Measurements from ENCODE around the gene PTPN2. TPM values are rescaled to one million over a fixed set of nuclear protein-coding genes. Genes with fewer than 3 reads are reported as not detected.
"Not testable (repeated sequence)": the region's sequence is repeated elsewhere in the genome, so short reads cannot be mapped to it uniquely, and the experiment has no call there.

Gene PTPN2
- total RNA-seq, 1 experiment from 2014 or later = 46.9 TPM

DNA sequence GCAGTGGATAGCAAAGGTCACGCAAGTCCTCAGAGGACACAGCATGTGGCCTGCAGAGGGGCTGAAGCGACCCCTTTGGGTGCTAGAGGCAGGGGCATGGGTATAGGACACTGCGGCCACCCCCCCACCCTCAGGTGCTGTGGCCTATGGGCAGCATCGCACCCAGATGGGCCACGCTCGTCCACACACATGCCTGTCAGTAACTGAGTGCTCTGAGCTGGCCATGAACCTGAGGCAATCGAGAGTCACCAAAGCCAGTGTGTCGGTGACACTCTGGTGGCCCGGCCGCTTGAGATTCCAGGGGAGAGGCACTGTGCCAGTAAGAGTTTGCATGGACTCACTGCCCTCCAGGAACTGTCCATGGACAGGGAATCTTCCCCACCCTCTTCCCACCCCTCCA, 22.7 kb upstream of the PTPN2 start:
- Histone ChIP-seq H3K27me3 (ENCODE audit: control insufficient read depth, insufficient read depth, low read length) (no peaks in the 10 kb centered on the region), H3K36me3 (replicated peaks; ENCODE audit: control insufficient read depth, insufficient read depth, low read length) (no peaks in the 10 kb centered on the region), H3K4me3 (ENCODE audit: insufficient read depth, low read depth, low read length) (no peak overlapping the region)
- no peak for DNase-seq

DNA sequence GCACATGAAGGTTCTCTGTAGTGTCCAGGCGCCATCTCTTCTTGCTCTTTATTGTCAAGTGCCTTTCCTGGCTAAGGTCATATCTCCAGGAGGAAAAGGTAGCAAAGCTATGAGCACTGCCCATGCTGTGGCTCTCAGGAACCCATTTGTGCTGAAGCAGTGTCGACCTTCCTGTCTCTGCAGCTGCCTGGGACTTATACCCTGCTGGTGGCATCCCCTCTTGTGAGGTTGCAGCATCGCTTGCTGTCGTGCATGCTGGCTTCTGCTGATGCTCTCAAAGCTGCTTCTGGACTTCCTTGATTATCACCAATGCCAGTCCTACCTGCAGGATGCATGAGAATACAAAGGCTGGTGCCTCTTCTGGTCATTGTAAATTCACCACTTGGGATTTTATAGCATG, 22.1 kb upstream of the PTPN2 start:
- H3K36me3 ChIP-seq (replicated peaks; ENCODE audit: control insufficient read depth, insufficient read depth, low read length) = no peaks in the 10 kb centered on the region
- H3K27me3 ChIP-seq (ENCODE audit: control insufficient read depth, insufficient read depth, low read length) = no peaks in the 10 kb centered on the region
- no peak for DNase-seq
- H3K4me3 ChIP-seq (ENCODE audit: insufficient read depth, low read depth, low read length) = no peak overlapping the region

DNA sequence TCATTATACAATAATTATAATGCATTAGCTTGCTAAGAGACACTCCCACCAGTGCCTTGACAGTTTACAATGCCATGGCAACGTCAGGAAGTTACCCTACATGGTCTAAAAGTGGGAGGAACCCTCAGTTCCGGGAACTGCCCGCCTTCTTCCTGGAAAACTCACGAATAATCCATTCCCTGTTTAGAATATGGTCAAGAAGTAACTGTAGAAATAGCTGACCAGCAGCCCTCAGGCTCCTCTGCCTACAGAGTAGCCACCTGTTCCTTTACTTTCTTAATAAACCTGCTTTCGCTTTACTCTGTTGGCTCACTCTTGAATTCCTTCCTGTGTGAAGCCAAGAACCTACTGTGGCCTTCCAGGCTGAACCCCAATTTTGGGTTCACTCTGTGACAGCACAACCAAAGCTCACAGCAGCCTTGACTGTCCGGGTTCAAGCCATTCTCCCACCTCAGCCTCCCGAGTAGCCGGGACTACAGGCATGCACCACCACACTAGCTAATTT, 20.0 kb upstream of the PTPN2 start:
- H3K36me3 ChIP-seq (replicated peaks; ENCODE audit: control insufficient read depth, insufficient read depth, low read length) = no peaks in the 10 kb centered on the region
- no peak overlapping the region for H3K4me3 ChIP-seq (ENCODE audit: insufficient read depth, low read depth, low read length)
- no peak for DNase-seq
- H3K27me3 ChIP-seq (ENCODE audit: control insufficient read depth, insufficient read depth, low read length) = no peaks in the 10 kb centered on the region

DNA sequence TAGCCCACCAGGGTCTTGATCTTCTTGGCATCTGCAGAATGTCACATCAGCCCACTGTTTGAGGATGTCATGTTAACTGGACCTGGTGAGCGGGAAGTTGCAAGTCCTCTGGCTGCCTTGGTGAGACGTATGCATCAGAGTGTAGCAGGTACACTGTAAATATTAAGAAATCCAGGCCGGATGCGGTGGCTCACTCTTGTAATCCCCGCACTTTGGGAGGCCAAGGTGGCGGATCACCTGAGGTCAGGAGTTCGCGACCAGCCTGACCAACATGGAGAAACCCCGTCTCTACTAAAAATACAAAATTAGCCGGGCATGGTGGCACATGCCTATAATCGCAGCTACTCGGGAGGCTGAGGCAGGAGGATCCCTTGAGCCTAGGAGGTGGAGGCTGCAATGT, 17.2 kb upstream of the PTPN2 start:
- not testable (repeated sequence) for H3K36me3 ChIP-seq (replicated peaks; ENCODE audit: control insufficient read depth, insufficient read depth, low read length); H3K27me3 ChIP-seq (ENCODE audit: control insufficient read depth, insufficient read depth, low read length); DNase-seq; H3K4me3 ChIP-seq (ENCODE audit: insufficient read depth, low read depth, low read length)

DNA sequence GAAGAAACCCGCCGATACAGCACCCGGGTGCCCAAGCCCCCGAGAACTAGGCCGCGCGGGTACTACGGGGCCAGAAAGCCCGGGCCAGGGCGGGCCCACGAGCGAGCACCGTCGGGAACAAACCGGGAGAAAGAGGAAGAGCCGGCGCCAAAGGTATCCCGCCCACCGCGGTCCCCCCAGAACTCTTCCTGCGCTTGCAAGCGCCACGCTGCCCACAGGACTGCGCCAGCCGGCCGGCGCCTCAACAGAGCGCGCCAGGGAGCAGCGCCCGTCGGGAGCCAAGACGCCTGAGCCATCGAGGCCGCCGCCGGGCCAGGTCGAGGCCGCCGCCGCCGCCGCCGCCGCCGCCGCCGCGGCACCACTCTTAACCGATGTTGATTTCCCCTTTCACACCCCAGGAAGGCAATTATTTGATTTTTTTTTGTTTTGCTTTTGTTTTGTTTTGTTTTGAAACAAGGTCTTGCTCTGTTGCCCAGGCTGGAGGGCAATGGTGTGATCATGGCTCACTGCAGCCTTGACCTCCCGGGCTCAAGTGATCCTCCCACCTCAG, 12.8 kb upstream of the PTPN2 start:
- H3K27me3 ChIP-seq (ENCODE audit: control insufficient read depth, insufficient read depth, low read length); DNase-seq; H3K36me3 ChIP-seq (replicated peaks; ENCODE audit: control insufficient read depth, insufficient read depth, low read length); H3K4me3 ChIP-seq (ENCODE audit: insufficient read depth, low read depth, low read length): not testable (repeated sequence)

DNA sequence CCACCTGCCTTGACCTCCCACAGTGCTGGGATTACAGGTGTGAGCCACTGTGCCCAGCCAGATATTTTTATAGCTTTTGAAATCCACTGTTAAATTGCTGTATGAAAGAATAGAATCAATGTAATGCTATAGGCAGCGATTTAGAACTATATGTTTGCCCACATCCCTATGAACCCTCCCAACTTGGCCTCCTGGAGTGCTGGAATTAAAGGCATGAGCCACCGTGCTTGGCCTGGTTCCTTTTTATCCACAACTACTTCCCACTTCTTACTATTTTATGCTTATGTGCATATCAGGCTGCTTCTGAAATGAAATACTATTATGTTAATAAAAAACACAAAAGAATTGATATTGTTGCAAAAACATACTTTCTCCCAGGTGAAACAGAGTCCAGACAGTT, 11.6 kb upstream of the PTPN2 start:
- no peak for DNase-seq
- no peaks in the 10 kb centered on the region for H3K36me3 ChIP-seq (replicated peaks; ENCODE audit: control insufficient read depth, insufficient read depth, low read length)
- no peak overlapping the region for H3K4me3 ChIP-seq (ENCODE audit: insufficient read depth, low read depth, low read length)
- no peaks in the 10 kb centered on the region for H3K27me3 ChIP-seq (ENCODE audit: control insufficient read depth, insufficient read depth, low read length)

DNA sequence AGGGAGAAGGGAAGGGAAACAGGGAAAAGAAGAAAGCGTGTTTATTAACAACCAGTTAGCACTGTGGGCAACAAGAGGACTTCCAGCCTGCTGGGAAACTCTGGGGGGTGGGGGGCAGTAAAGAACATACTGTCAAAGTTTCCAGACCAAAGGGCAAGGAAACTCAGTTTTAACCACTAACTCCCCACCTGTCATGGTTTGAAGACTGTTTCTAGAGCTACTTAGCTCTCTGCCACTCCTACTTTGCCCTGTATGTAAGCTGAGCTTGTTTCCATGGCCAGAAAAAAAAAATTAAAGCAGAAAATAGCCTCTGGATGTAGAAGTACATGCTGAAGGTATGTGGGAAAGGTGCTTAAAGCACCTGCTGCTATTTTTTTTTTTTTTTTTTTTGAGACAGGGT, 11.0 kb upstream of the PTPN2 start:
- Histone ChIP-seq H3K36me3 (replicated peaks; ENCODE audit: control insufficient read depth, insufficient read depth, low read length) (no peaks in the 10 kb centered on the region), H3K27me3 (ENCODE audit: control insufficient read depth, insufficient read depth, low read length) (no peaks in the 10 kb centered on the region), H3K4me3 (ENCODE audit: insufficient read depth, low read depth, low read length) (no peak overlapping the region)
- DNase-seq = no peak

DNA sequence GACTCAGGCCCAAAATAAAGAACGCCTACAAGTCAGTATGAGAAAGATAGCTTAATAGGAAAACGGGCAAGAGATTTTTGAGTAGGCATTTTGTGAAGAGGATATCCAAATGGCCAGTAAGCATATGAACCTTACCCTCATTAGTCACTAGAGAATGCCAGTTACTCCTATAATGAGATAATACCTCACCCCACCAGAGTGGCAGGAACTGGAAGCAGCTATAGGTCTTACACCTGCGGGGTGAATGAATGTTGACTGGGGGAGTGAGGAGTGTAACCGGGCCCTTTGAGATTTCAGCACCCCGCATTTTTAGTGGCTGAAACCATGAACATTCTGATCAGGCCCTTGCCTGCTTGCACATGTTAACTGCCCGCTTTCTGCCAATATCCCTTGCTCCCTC, 7.5 kb upstream of the PTPN2 start:
- no peaks in the 10 kb centered on the region for H3K27me3 ChIP-seq (ENCODE audit: control insufficient read depth, insufficient read depth, low read length)
- no peaks in the 10 kb centered on the region for H3K36me3 ChIP-seq (replicated peaks; ENCODE audit: control insufficient read depth, insufficient read depth, low read length)
- no peak for DNase-seq
- H3K4me3 ChIP-seq (ENCODE audit: insufficient read depth, low read depth, low read length) = no peak overlapping the region

DNA sequence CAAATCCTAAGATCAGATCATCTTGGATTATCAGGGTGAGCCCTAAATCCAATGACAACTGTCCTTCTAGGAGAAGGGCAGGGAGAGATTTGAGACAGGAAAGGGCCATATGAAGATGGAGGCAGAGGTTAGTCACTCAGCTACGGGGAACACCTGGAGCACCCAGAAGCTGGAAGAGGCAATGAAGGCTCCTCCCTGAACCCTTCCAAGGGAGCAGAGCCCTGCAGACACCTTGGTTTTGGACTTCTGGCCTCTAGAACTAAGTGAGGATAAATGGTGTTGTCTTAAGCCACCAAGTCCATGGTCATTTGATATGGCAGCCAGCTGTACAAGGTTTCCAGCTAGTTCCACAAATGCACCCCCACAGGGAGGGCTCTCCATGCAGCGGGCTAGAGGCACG, 6.9 kb upstream of the PTPN2 start:
- H3K4me3 ChIP-seq (ENCODE audit: insufficient read depth, low read depth, low read length) = no peak overlapping the region
- H3K36me3 ChIP-seq (replicated peaks; ENCODE audit: control insufficient read depth, insufficient read depth, low read length) = no peaks in the 10 kb centered on the region
- DNase-seq = no peak
- H3K27me3 ChIP-seq (ENCODE audit: control insufficient read depth, insufficient read depth, low read length) = no peaks in the 10 kb centered on the region

DNA sequence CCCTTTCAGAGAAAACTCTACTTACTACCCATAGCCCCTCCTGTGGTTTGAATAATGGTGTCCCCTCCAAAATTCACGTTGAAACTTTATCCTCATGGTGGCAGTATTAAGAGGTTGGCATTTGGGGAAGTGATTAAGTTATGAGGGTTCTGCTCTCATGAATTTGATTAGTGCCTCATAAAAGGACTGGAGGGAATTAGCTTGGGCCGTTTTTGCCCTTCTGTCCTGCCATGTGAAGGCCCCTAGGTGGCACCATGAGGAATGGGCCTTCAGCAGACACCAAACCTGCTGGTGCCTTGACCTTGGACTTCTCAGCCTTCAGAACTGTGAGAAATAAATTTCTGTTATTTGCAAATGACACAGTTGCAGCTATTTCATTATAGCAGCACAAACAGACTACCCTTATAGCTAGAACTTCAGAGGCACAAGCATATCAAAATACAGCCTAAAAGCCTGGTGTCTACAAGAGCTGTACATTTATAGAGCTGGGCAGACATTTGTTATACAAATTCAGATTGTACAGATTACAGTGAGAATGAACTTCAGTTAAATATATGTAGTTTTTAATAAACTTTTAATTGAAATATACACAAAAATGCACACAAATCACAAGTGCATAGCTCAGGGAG, 2.6 kb upstream of the PTPN2 start:
- DNase-seq = no peak
- H3K36me3 ChIP-seq (replicated peaks; ENCODE audit: control insufficient read depth, insufficient read depth, low read length) = no peaks in the 10 kb centered on the region
- no peak overlapping the region for H3K4me3 ChIP-seq (ENCODE audit: insufficient read depth, low read depth, low read length)
- no peaks in the 10 kb centered on the region for H3K27me3 ChIP-seq (ENCODE audit: control insufficient read depth, insufficient read depth, low read length)

DNA sequence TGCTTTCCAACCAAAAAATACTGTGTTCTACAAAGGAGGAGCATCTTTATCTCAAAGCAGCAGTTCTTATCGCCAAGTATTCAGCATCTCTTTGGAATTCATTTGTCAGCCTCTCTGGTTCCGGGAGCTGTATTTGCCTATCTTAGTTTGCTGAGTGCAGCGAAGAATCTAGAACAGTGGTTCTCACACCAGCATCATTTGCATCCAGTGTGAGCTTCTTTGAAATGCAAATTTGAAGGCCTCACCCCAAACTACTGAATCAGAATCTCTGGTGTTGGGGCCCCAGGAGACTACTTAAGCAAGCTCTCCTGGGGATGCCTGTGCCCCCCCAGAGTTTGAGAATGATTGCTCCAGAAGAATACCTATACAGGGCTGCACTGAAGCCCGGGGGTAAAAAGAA, 1.5 kb upstream of the PTPN2 start:
- no peak overlapping the region for H3K4me3 ChIP-seq (ENCODE audit: insufficient read depth, low read depth, low read length)
- no peaks in the 10 kb centered on the region for H3K36me3 ChIP-seq (replicated peaks; ENCODE audit: control insufficient read depth, insufficient read depth, low read length)
- H3K27me3 ChIP-seq (ENCODE audit: control insufficient read depth, insufficient read depth, low read length) = no peaks in the 10 kb centered on the region
- peak; percentile 58 for DNase-seq

DNA sequence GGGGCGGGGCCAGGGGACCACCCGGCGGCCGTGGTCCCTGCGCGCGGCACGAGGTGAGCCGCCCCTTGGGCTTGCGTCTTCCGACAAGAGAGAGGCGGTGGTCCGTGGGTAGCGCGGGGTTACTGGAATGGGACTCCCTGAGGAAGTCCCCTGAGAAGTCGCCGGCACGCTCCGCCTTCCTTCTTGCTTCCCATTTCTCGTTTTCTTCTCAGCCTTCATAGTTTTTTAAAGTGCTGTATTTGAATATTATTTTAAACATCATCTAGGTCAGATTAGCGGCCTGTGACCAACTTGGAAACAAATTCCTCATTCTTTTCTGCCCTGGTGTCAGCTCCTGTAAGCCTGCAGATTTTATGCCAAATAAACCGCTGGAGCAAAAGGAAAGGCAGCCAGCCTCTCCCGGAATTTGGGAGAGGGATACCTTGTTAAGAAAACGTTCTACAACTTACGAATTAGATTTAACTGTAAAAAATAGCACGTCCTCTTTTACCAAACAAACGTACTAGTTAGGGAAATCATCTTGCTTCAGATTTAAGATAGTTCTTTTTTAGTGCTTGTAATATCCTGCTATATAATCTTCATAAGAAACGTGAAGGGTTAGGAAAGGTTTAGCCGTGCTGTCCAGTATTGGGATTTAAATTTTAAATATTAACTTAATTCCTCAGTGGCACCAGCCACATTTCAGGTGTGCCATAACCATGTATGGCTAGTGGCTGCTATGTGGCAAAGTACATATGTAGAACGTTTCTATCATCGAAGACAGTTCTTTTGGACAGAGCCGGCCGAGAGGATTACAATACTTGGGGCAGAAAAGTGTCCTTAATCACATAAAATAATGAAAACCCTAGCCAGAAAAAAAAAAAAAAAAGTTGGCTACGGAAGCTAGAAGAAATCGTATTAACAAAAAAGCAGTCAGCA, 628 bp upstream of the PTPN2 start:
- Histone ChIP-seq H3K4me3 (ENCODE audit: insufficient read depth, low read depth, low read length) (peak overlapping the region; percentile 62), H3K36me3 (replicated peaks; ENCODE audit: control insufficient read depth, insufficient read depth, low read length) (no peaks in the 10 kb centered on the region), H3K27me3 (ENCODE audit: control insufficient read depth, insufficient read depth, low read length) (no peaks in the 10 kb centered on the region)
- no peak for DNase-seq

DNA sequence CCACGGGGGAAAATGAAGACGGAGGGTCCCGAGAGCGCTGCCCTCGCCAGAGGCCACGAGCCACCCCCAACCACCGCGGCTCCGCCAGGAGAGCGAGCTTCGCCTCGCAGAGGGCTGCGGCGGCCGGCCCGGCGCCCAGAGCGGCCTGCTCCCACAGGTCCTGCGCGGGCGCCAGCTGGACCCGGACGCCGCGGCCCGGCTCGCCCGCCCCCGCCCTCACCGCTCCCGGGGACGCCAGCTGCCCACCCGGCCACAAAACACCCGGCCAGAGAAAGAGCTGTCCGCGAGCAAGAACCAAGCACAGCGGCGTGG, 709 bp downstream of the PTPN2 start:
- Histone ChIP-seq H3K27me3 (ENCODE audit: control insufficient read depth, insufficient read depth, low read length) (no peaks in the 10 kb centered on the region), H3K36me3 (replicated peaks; ENCODE audit: control insufficient read depth, insufficient read depth, low read length) (no peaks in the 10 kb centered on the region), H3K4me3 (ENCODE audit: insufficient read depth, low read depth, low read length) (peak overlapping the region; percentile 92)
- DNase-seq = peak; percentile 73

DNA sequence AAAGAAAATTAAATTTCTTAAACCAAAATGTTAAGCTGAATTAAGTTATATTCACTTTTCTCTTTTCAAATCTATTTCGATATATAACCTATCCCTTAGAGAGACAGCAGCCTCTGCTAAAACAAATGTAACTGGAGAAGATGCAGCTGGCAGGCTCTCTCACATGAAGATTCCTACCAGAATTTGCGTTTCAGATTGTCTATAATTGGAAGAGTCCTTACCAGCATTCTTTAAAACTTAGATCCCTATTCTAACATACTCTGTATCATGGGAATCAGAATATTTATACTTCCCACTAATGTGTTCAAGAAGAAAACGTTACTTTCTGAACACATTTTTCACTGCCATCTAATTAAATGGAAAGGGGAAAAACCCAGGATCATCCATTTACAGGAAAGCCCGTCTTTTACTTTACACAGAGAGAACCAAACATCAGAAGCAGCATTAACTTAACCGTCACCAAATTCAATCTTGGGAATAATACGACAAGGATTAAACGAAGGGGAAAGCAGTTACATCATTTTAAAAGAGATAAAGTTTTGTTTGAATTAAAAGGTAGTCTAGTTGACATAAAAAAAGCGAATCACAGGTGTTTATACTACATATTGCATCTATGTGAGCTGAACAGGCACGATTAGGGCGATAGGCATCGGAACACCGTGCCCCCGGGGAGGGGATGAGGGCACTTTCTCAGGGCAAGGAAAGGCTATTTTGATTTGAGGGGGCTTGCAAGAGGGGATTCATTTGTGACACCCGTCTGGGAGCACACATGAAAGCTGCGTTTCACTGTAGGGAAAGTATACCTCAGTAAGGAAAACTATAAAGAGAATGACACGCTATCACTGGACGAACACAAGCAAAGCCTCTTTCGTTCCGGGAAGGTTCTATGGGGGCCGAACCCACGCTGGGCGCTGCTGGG, 1.3 kb downstream of the PTPN2 start:
- Histone ChIP-seq H3K4me3 (ENCODE audit: insufficient read depth, low read depth, low read length) (peak overlapping the region; percentile 92), H3K36me3 (replicated peaks; ENCODE audit: control insufficient read depth, insufficient read depth, low read length) (no peaks in the 10 kb centered on the region), H3K27me3 (ENCODE audit: control insufficient read depth, insufficient read depth, low read length) (no peaks in the 10 kb centered on the region)
- no peak for DNase-seq

All from H7 (cell line).